ENCODE results near the gene NPIPB2. TPM values are rescaled to one million over a fixed set of nuclear protein-coding genes. Genes with fewer than 3 reads are reported as not detected.
"Not testable (repeated sequence)": the region's sequence is repeated elsewhere in the genome, so short reads cannot be mapped to it uniquely, and the experiment has no call there.

NPIPB2 gene
- total RNA-seq, 4 donors from 2014 or later: 1.8 to 24.6 (median 3.4) TPM

DNA sequence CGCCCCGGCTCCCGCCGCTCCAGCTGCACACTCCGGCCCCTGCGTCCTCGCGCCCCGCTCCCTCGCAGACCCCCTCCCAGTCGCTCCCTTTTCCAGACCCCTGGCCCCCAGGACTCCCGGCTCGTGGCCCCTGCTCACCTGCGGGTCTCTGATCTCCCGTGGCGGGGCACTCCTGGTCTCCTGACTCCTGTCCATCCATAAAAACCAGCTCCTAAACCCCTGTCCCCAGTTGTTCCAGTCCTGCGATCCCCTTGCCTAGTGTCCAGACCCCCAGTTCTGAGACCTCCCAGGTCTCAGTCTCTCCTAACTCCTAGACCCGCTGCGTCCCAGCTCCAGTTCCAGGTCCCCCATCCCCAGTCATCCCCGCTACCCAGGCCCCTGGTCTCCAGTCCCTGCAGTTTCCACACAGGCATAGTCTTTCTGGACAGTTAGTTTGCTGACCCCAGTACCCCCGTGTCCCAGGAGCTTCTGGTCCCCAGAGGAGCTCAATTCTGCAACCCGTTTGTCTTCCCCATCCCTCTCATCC is 35.1 kb upstream of the NPIPB2 start:
- TF ChIP-seq POLR2A (IDR thresholded peaks at IDR 0.05) (no peak), CTCF (IDR thresholded peaks at IDR 0.05) (no peak)
- Histone ChIP-seq H3K4me1 (peaks cover 0 to 7% of the 10 kb centered on the region in 2 donors), H3K36me3 (no peaks in the 10 kb centered on the region), H3K9me3 (no peaks in the 10 kb centered on the region), H3K27ac (peak overlapping the region; percentile 80 to 88), H3K4me3 (peak overlapping the region; percentile 91 to 99), H3K27me3 (no peaks in the 10 kb centered on the region)
- no peak for DNase-seq
- intact Hi-C loops (cut with DNase I; ENCODE audit: low total_unique reads): no loop called here

DNA sequence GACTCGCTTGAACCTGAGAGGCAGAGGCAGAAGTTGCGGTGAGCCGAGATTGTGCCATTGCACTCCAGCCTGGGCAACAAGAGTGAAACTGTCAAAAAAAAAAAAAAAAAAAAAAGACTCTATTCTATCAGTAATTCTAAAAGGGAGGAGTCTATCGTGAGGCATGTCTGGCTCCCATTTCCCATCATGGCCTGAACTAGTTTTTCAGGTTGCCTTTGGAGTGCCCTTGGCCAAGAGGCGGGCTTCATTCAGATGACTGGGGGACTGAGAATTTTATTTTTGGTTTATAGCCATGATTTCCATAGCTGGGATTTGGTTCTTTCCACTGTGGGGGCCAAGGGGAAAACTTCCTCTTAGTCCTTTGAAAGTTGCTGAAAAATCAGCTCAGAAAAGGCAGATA is 31.2 kb upstream of the NPIPB2 start:
- Histone ChIP-seq H3K4me3 (no peak overlapping the region), H3K27me3 (no peaks in the 10 kb centered on the region), H3K4me1 (peaks cover 0 to 7% of the 10 kb centered on the region in 2 donors), H3K27ac (no peak overlapping the region), H3K9me3 (no peaks in the 10 kb centered on the region), H3K36me3 (no peaks in the 10 kb centered on the region)
- intact Hi-C loops (cut with DNase I; ENCODE audit: low total_unique reads): no loop called here
- DNase-seq: no peak
- no peak for TF ChIP-seq CTCF (IDR thresholded peaks at IDR 0.05)
- TF ChIP-seq POLR2A (IDR thresholded peaks at IDR 0.05): no peak

- DNase-seq: no peak
- Histone ChIP-seq H3K27me3 (no peaks in the 10 kb centered on the region), H3K36me3 (no peaks in the 10 kb centered on the region), H3K27ac (no peak overlapping the region), H3K4me3 (no peak overlapping the region), H3K4me1 (peaks cover 0 to 7% of the 10 kb centered on the region in 2 donors), H3K9me3 (no peaks in the 10 kb centered on the region)
- TF ChIP-seq CTCF (IDR thresholded peaks at IDR 0.05) (no peak), POLR2A (IDR thresholded peaks at IDR 0.05) (no peak)
- intact Hi-C loops (cut with DNase I; ENCODE audit: low total_unique reads): no loop called here
Measured at GRCh38 chr16:11972128-11972527, 30.3 kb upstream of the NPIPB2 start.

DNA sequence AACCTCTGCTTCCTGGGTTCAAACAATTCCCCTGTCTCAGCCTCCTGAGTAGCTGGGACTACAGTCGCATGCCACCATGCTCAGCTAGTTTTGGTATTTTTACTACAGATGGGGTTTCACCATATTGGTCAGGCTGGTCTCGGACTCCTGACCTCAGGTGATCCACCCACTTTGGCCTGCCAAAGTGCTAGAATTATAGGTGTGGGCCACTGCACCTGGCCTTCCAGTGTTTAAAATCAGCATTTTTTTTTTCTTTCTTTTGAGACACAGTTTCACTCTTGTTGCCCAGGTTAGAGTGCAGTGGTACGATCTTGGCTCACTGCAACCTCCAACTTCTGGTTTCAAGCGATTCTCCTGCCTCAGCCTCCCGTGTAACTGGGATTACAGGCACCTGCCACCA is 28.4 kb upstream of the NPIPB2 start:
- H3K4me3 ChIP-seq; intact Hi-C loops (cut with DNase I; ENCODE audit: low total_unique reads); H3K4me1 ChIP-seq; H3K9me3 ChIP-seq; H3K36me3 ChIP-seq; H3K27me3 ChIP-seq; H3K27ac ChIP-seq; DNase-seq: not testable (repeated sequence)

DNA sequence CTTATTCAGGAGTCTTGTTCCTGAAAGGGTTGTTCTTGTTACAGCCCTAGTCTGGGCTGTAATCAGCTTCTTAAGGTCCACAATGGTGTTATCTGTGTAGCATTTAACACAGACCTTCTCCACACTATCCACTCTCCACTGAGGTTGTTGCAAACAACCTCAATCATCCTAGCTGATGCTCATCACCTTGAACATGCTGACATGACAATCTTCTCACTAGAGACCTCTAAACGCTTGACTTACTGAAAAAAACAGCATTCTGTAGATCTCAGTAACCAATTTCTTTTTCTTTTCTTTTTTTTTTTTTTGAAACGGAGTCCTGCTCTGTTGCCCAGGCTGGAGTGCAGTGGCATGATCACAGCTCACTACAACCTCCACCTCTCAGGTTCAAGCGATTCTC is 26.7 kb upstream of the NPIPB2 start:
- no peaks in the 10 kb centered on the region for H3K27me3 ChIP-seq
- H3K36me3 ChIP-seq: no peaks in the 10 kb centered on the region
- H3K27ac ChIP-seq: no peak overlapping the region
- DNase-seq: no peak
- TF ChIP-seq POLR2A (IDR thresholded peaks at IDR 0.05): no peak
- no peak for TF ChIP-seq CTCF (IDR thresholded peaks at IDR 0.05)
- intact Hi-C loops (cut with DNase I; ENCODE audit: low total_unique reads): no loop called here
- H3K9me3 ChIP-seq: no peaks in the 10 kb centered on the region
- H3K4me1 ChIP-seq: no peaks in the 10 kb centered on the region
- H3K4me3 ChIP-seq: no peak overlapping the region
